OCI-LY7 (cell line): ENCODE measurements around the gene COLQ.
A peak's percentile ranks its signal among the peaks of the same experiment; 100 is the strongest.

ENCODE experiments used
- CTCF ChIP-seq: fragments of 200-600 bp; sonication (generic); conservative IDR thresholded peaks from 2 replicates; pipeline ENCODE4 v1.5.1; 2014; ENCODE audit warnings: mild to moderate bottlenecking, antibody characterized with exemption, low read length, moderate library complexity, mixed read lengths
- EZH2phosphoT487 ChIP-seq: fragments of 200-600 bp; sonication (generic); IDR thresholded peaks from 2 replicates; pipeline ENCODE4 v1.6.1; 2018; ENCODE audit warnings: low read depth, borderline replicate concordance, mild to moderate bottlenecking, mixed run types, antibody characterized with exemption, low read length, moderate library complexity, mixed read lengths

GRCh38 chr3:15557511-15557946 is 36.0 kb upstream of the COLQ start:
- TF ChIP-seq CTCF (peak; percentile 87), EZH2phosphoT487 (no peak)
